Placental pericyte (primary cell): Measurements from ENCODE around the gene UTS2B. TPM values are rescaled to one million over a fixed set of nuclear protein-coding genes. Genes with fewer than 3 reads are reported as not detected.

Source experiments
- total RNA-seq: library from RNA; depleted of rRNA; stranded (reverse); fragments of >200 nt; gene quantifications from 2 replicates; pipeline ENCODE4 v1.2.3, GENCODE V29; 2012

UTS2B gene
- total RNA-seq = 0.22 and 1.3 TPM in 2 replicates

GRCh38 chr3:191329654-191330529, at the start of gene UTS2B:
UTS2B (minus strand) TSS chr3:191330526; CDS start chr3:191282189, 48,337 bp downstream.

DNA sequence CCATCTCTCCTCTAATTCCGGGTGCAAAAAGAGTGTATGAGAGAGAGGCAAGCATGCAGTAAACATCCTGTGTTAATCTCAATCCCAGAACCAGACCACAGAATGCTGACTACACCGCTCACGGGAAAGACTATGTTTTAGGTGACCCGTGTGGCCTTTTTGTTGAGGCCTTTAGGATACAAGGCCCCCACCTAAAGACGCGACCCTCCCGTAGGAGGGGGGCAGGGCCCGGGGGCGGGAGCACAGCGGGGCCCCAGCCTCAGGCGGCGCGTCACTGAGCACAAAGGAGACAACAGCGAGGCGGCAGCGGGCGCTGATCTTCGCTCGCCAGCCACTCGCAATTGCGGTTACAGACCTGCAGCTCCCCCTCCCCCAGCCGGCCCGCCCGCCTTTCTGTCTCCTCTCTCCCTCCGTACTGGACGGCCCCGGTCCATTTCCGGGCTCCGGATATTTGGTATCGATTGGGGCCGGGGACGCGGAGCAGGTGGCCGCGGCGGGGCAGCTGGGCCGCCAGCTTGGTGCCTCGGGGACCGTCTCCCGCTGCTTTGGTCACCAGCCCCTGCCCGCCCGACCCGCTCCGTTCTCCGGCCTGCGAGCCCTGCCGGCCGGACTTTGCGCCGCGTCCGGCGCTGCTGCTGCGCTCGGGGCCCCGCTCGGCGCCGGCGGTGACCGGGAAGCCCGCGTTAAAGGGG, 1.2 kb downstream of the UTS2B start, which contains the start of gene CCDC50:
CCDC50 (plus strand) TSS at position 433 of the 692 bp plus-strand sequence. CDS start 281 bp downstream, outside the sequence.

Other genes with a start within 250 kb of the UTS2B start
- 3.4 TPM in 1 of 2 replicates, not detected in the other for gene OSTN, start 131.3 kb downstream of the UTS2B start, total RNA-seq
- gene CCDC50, start 1.1 kb downstream of the UTS2B start, total RNA-seq = 156 and 181 TPM in 2 replicates
- gene PYDC2, start 130.6 kb upstream of the UTS2B start, total RNA-seq = not detected in 2 replicates